Fibroblast of skin of abdomen (primary cell): ENCODE data around the gene STAP2.

Source experiments
- DNase-seq: peaks from one replicate; pipeline ENCODE4 v3.0.0-alpha.2; 2013

STAP2 gene

GRCh38 chr19:4326837-4327251, 11.8 kb downstream of the STAP2 start:
- no peak for DNase-seq

- DNase-seq: no peak
These were observed 12.3 kb downstream of the STAP2 start for GRCh38 chr19:4326215-4326836.

GRCh38 chr19:4324228-4324627, 14.4 kb downstream of the STAP2 start:
- DNase-seq: no peak

GRCh38 chr19:4323692-4324091, 14.9 kb downstream of the STAP2 start:
- no peak for DNase-seq

- DNase-seq: no peak
These were observed 15.5 kb downstream of the STAP2 start for GRCh38 chr19:4322942-4323665.

- no peak for DNase-seq
These were observed 18.2 kb downstream of the STAP2 start for GRCh38 chr19:4320419-4320818.

GRCh38 chr19:4319067-4319718, 19.4 kb downstream of the STAP2 start:
- DNase-seq: no peak

- no peak for DNase-seq
These were observed 20.2 kb downstream of the STAP2 start for GRCh38 chr19:4318460-4318859.

- DNase-seq: no peak
These were observed 21.7 kb downstream of the STAP2 start for GRCh38 chr19:4316956-4317355.

- no peak for DNase-seq
These were observed 24.7 kb downstream of the STAP2 start for GRCh38 chr19:4313847-4314490.

GRCh38 chr19:4310247-4311121, 28.1 kb downstream of the STAP2 start:
- no peak for DNase-seq

- no peak for DNase-seq
These were observed 33.0 kb downstream of the STAP2 start for GRCh38 chr19:4305659-4306058.

- DNase-seq: no peak
These were observed 33.4 kb downstream of the STAP2 start for GRCh38 chr19:4305257-4305612.

GRCh38 chr19:4304538-4305256, 33.9 kb downstream of the STAP2 start, which contains the start of gene FSD1:
FSD1 (plus strand) TSS chr19:4304598; CDS start chr19:4304747, 149 bp downstream.
- DNase-seq: peak; percentile 63

GRCh38 chr19:4303819-4304537, 34.6 kb downstream of the STAP2 start:
- DNase-seq: no peak

- no peak for DNase-seq
These were observed 36.4 kb downstream of the STAP2 start, which contains the start of gene TMIGD2 for GRCh38 chr19:4302243-4302640. TMIGD2 (minus strand) TSS chr19:4302389; CDS start chr19:4302385, 4 bp downstream.

GRCh38 chr19:4301590-4302242, 36.9 kb downstream of the STAP2 start:
- DNase-seq: no peak

- no peak for DNase-seq
These were observed 38.0 kb downstream of the STAP2 start for GRCh38 chr19:4300589-4300988.

GRCh38 chr19:4298810-4299550, 39.6 kb downstream of the STAP2 start:
- no peak for DNase-seq
